BJ (cell line): ENCODE data around the gene NEDD9. TPM values are rescaled to one million over a fixed set of nuclear protein-coding genes. Genes with fewer than 3 reads are reported as not detected.

Source experiments
- CTCF ChIA-PET: fragments of 350-600 bp; formaldehyde crosslinking; extraction: SDS; loops from one replicate; lab custom pipeline; 2021; ENCODE audit warnings: antibody characterized with exemption, inconsistent platforms; lab: Yijun Ruan, JAX
- POLR2A ChIA-PET: fragments of 300-600 bp; sonication (Branson Sonifier 250); formaldehyde crosslinking; extraction: SDS; loops from one replicate; lab custom pipeline; 2021; ENCODE audit warnings: antibody characterized with exemption; lab: Charles Lee
- DNase-seq: peaks from one replicate; pipeline ENCODE4 v3.0.0-alpha.2; 2011; ENCODE audit warnings: low read depth
- H3K27me3 ChIP-seq: 2 replicates; pipeline ENCODE4 v1.6.0; 2011; ENCODE audit warnings: low read length; ENCODE audit not compliant: control insufficient read depth, insufficient read depth
- H3K36me3 ChIP-seq: 2 replicates; pipeline ENCODE4 v1.5.1; 2011; ENCODE audit warnings: low read length; ENCODE audit not compliant: control insufficient read depth, insufficient read depth
- H3K4me3 ChIP-seq: 2 replicates; pipeline ENCODE4 v1.5.1; 2011; ENCODE audit warnings: low read depth, mild to moderate bottlenecking, control low read depth, low read length
- polyA plus RNA-seq: library from polyadenylated mRNA; depleted of rRNA; stranded (reverse); fragments of >200 nt; gene quantifications from 2 replicates; pipeline ENCODE4 v1.2.3, GENCODE V29; 2011
- TF ChIP-seq, protein P1 (sequence below): IDR thresholded peaks from 2 replicates; pipeline ENCODE4 v1.5.1; 2011; ENCODE audit warnings: low read depth, mild to moderate bottlenecking, control low read depth, inconsistent platforms, low read length, moderate library complexity; ENCODE audit not compliant: insufficient read depth

NEDD9 gene
- polyA plus RNA-seq, 1 experiment, result 25.6 TPM

DNA sequence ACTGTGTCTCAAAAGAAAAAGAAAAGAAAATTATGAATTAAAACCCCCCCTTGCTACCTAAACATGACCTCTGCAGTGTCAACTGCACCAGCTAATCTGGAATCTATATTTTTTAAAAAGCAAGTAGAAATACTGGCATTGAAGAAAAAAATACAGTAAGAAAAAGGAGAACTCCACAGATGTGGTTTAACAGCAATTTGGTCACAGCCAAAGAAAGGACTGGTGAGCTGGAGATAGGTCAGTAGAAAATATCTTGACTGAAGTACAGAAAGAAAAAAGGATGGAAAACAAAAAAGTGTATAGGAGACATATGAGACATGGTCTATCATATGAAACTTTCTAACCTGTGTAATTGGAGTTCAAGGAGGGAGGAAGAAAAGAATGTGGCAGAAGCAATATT is 76.9 kb downstream of the NEDD9 start:
- no peak for DNase-seq
- H3K4me3 ChIP-seq, result no peak overlapping the region
- TF ChIP-seq, protein P1, sequence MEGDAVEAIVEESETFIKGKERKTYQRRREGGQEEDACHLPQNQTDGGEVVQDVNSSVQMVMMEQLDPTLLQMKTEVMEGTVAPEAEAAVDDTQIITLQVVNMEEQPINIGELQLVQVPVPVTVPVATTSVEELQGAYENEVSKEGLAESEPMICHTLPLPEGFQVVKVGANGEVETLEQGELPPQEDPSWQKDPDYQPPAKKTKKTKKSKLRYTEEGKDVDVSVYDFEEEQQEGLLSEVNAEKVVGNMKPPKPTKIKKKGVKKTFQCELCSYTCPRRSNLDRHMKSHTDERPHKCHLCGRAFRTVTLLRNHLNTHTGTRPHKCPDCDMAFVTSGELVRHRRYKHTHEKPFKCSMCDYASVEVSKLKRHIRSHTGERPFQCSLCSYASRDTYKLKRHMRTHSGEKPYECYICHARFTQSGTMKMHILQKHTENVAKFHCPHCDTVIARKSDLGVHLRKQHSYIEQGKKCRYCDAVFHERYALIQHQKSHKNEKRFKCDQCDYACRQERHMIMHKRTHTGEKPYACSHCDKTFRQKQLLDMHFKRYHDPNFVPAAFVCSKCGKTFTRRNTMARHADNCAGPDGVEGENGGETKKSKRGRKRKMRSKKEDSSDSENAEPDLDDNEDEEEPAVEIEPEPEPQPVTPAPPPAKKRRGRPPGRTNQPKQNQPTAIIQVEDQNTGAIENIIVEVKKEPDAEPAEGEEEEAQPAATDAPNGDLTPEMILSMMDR, result no peak
- ChIA-PET POLR2A (no interaction called here), CTCF (interaction anchor here (1.0 to 4.1 kb wide), 3 partner anchors 11 to 341 kb away, joined by 3 to 17 read pairs (median 5); no protein-coding TSS in a partner anchor)
- no peaks in the 10 kb centered on the region for H3K27me3 ChIP-seq
- no peaks in the 10 kb centered on the region for H3K36me3 ChIP-seq

DNA sequence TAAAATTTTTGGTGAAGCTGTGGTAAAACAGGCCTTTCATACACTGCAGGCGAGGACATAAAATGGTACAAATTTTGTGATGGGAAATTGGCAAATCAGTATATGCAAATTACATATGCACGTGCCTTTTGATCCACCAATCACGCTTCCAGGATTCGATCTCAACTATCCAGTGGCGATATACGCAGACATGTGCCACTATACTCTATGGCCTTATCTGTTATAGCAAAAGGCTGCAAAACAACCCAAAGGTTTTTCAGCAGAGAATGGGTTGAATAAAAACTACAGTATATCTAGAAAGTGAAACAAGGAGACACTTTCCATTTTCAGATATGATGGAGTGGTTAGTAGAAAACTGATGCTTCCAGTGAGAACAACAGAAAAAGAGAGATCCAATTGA is 79.0 kb downstream of the NEDD9 start:
- H3K27me3 ChIP-seq, result no peaks in the 10 kb centered on the region
- no peaks in the 10 kb centered on the region for H3K36me3 ChIP-seq
- POLR2A ChIA-PET, result no interaction called here
- TF ChIP-seq, protein P1, result no peak
- DNase-seq, result no peak
- H3K4me3 ChIP-seq, result no peak overlapping the region
- CTCF ChIA-PET, result no interaction called here

DNA sequence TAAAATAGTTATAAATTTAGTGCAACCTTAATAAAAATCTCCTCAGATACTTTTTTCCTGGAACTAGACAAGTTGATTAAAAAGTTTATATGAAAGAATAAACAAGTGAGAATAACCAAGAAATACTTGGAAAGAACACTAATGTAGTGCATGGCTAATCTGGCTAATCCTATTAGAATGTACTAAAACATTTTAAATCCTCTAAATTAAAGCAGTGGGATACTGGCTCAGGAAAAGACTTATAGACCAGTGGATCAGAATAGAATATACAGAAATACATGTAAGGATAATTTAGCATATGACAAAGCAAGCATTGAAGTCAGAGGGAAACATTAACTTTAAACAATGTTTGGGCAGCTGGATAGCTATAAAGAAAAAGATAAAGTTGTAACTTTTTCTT is 79.9 kb downstream of the NEDD9 start:
- H3K4me3 ChIP-seq, result no peak overlapping the region
- POLR2A ChIA-PET, result interaction anchor here (0.7 kb wide), 1 partner anchor 71 kb away, joined by 3 read pairs; no protein-coding TSS in a partner anchor
- H3K36me3 ChIP-seq, result no peaks in the 10 kb centered on the region
- DNase-seq, result no peak
- TF ChIP-seq, protein P1, result no peak
- CTCF ChIA-PET, result no interaction called here
- H3K27me3 ChIP-seq, result no peaks in the 10 kb centered on the region

GRCh38 chr6:11151488-11151887 is 81.0 kb downstream of the NEDD9 start:
- CTCF ChIA-PET, result interaction anchor here (0.9 kb wide), 1 partner anchor 344 kb away, joined by 3 read pairs; no protein-coding TSS in a partner anchor
- DNase-seq, result no peak

DNA sequence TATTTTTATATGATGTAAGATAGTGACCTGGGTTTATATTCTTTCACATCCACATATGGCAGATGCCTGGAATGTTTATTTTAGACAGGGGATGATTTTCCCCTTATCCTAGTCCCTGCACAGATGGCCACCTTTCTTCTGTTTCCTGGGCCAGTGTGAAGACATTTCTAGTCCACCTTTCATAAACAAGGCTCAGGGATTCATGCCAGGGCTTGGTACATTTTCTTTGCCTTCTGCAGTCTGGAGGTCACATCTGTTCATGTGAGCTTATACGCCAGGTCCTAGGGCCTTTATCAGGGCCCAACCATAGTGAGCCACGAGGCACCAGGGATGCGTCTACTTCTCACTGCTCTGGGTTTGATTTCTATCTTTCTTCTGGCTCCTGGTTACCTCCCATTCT is 82.9 kb downstream of the NEDD9 start:
- H3K4me3 ChIP-seq, result no peak overlapping the region
- H3K36me3 ChIP-seq, result no peaks in the 10 kb centered on the region
- POLR2A ChIA-PET, result no interaction called here
- no peaks in the 10 kb centered on the region for H3K27me3 ChIP-seq
- TF ChIP-seq, protein P1, result no peak
- CTCF ChIA-PET, result interaction anchor here (0.7 to 1.2 kb wide), 2 partner anchors 9 to 22 kb away, joined by 3 to 4 read pairs; no protein-coding TSS in a partner anchor
- DNase-seq, result no peak

More at GRCh38 chr6:11151488-11151887, 81.0 kb downstream of the NEDD9 start:
- POLR2A ChIA-PET, result no interaction called here
- TF ChIP-seq, protein P1, result no peak
- H3K4me3 ChIP-seq, result no peak overlapping the region
- H3K27me3 ChIP-seq, result no peaks in the 10 kb centered on the region
- H3K36me3 ChIP-seq, result no peaks in the 10 kb centered on the region
